GM21529 (cell line): ENCODE data around the gene SLC22A5.

Source experiments
- ATAC-seq: cut with Tn5 transposase; IDR thresholded peaks from one replicate; pipeline ENCODE4 v1.9.1; 2021; ENCODE audit not compliant: unreplicated experiment

Gene SLC22A5

GRCh38 chr5:132365213-132365612 is 4.3 kb upstream of the SLC22A5 start:
- no peak for ATAC-seq

GRCh38 chr5:132368186-132368585 is 1.3 kb upstream of the SLC22A5 start:
- no peak for ATAC-seq

- ATAC-seq: no peak
Observed at GRCh38 chr5:132369007-132369473, 470 bp upstream of the SLC22A5 start.

GRCh38 chr5:132370181-132370970 is 866 bp downstream of the SLC22A5 start:
- no peak for ATAC-seq

- no peak for ATAC-seq
Observed at GRCh38 chr5:132370971-132371602, 1.6 kb downstream of the SLC22A5 start.

GRCh38 chr5:132371603-132371994 is 2.1 kb downstream of the SLC22A5 start:
- ATAC-seq: no peak

- no peak for ATAC-seq
Observed at GRCh38 chr5:132372127-132372526, 2.6 kb downstream of the SLC22A5 start.

- no peak for ATAC-seq
Observed at GRCh38 chr5:132372542-132372941, 3.0 kb downstream of the SLC22A5 start.

GRCh38 chr5:132375957-132376356 is 6.4 kb downstream of the SLC22A5 start:
- no peak for ATAC-seq

- ATAC-seq: no peak
Observed at GRCh38 chr5:132376694-132377641, 7.5 kb downstream of the SLC22A5 start.

GRCh38 chr5:132377738-132378137 is 8.2 kb downstream of the SLC22A5 start:
- ATAC-seq: no peak

- no peak for ATAC-seq
Observed at GRCh38 chr5:132378580-132378979, 9.1 kb downstream of the SLC22A5 start.

GRCh38 chr5:132380047-132380446 is 10.5 kb downstream of the SLC22A5 start:
- no peak for ATAC-seq

GRCh38 chr5:132380741-132381140 is 11.2 kb downstream of the SLC22A5 start:
- no peak for ATAC-seq

GRCh38 chr5:132381614-132382013 is 12.1 kb downstream of the SLC22A5 start:
- ATAC-seq: no peak

- no peak for ATAC-seq
Observed at GRCh38 chr5:132383261-132383660, 13.8 kb downstream of the SLC22A5 start.

- ATAC-seq: no peak
Observed at GRCh38 chr5:132383984-132384383, 14.5 kb downstream of the SLC22A5 start.

- no peak for ATAC-seq
Observed at GRCh38 chr5:132384506-132385050, 15.1 kb downstream of the SLC22A5 start.

GRCh38 chr5:132385326-132386105 is 16.0 kb downstream of the SLC22A5 start:
- peak; percentile 44 for ATAC-seq

GRCh38 chr5:132386644-132387286 is 17.3 kb downstream of the SLC22A5 start:
- ATAC-seq: peak; percentile 88
